Erythroblast (primary cell): ENCODE measurements around the gene TBCCD1.

Experiments used
- GATA1 ChIP-seq: IDR thresholded peaks from 2 replicates; pipeline ENCODE4 v1.6.1; 2011; ENCODE audit warnings: low read depth, mild to moderate bottlenecking, control low read depth, low read length, moderate library complexity
- POLR2A ChIP-seq: IDR thresholded peaks from 2 replicates; pipeline ENCODE4 v1.6.1; 2011; ENCODE audit warnings: mild to moderate bottlenecking, low read length

GRCh38 chr3:186590580-186591295 is 23.6 kb upstream of the TBCCD1 start:
- TF ChIP-seq POLR2A (no peak), GATA1 (no peak)
